ENCODE data around the gene ZBTB7C. TPM values are rescaled to one million over a fixed set of nuclear protein-coding genes. Genes with fewer than 3 reads are reported as not detected.

The ZBTB7C gene
- total RNA-seq, 1 experiment from 2014 or later, result 0.33 TPM

- WGBS (ENCODE audit: extremely low coverage, insufficient read length, low lambda C conversion rate), result no CpG with 5 or more reads among the region's 16 CpGs
- no peak overlapping the region for H2BK12ac ChIP-seq (ENCODE audit: insufficient read length, low read depth, low read length)
- H4K20me1 ChIP-seq (ENCODE audit: control insufficient read depth, insufficient read depth, insufficient read length), result peaks cover 2% of the 10 kb centered on the region
- H4K5ac ChIP-seq (ENCODE audit: insufficient read length, low read depth, low read length), result no peak overlapping the region
- Mint-ChIP-seq H3K4me3 (no peak overlapping the region), H3K27ac (no peak overlapping the region), H3K9me3 (no peaks in the 10 kb centered on the region; a peak in 1 of 5 replicates), H3K36me3 (ENCODE audit: insufficient read depth in 1 of 3, low read depth in 3 of 3) (no peaks in the 10 kb centered on the region), H3K4me1 (peaks cover 13 to 23% of the 10 kb centered on the region in 2 experiments), H3K27me3 (ENCODE audit: low read depth) (peaks cover 2% of the 10 kb centered on the region; the same call in 1 of the 2 replicates)
- H3K4me2 ChIP-seq (ENCODE audit: insufficient read depth, insufficient read length, low read length), result no peak overlapping the region
- no peak for DNase-seq
- no peak overlapping the region for H3K9ac ChIP-seq (ENCODE audit: extremely low read depth, insufficient read length, low read length)
- H3K27ac ChIP-seq (ENCODE audit: insufficient read length, low read depth, low read length), result no peak overlapping the region
- H3K79me2 ChIP-seq (ENCODE audit: insufficient read depth, low read length), result no peaks in the 10 kb centered on the region
- H2BK120ac ChIP-seq (ENCODE audit: low read depth, low read length, poor library complexity, severe bottlenecking), result no peak overlapping the region
- H3K4me1 ChIP-seq (ENCODE audit: insufficient read depth, low read length), result peaks cover 6% of the 10 kb centered on the region; the same call in 1 of the 2 replicates
- no peak overlapping the region for H2BK15ac ChIP-seq (ENCODE audit: low read depth, low read length)
- no peaks in the 10 kb centered on the region for H3K27me3 ChIP-seq (ENCODE audit: insufficient read depth, low read length)
- no peak overlapping the region for H4K91ac ChIP-seq (ENCODE audit: insufficient read length, low read depth, low read length)
- H2BK20ac ChIP-seq (ENCODE audit: low read depth, low read length, poor library complexity, severe bottlenecking), result no peak overlapping the region
- H3K23me2 ChIP-seq (ENCODE audit: insufficient read length, low read depth, low read length, poor library complexity, severe bottlenecking), result no peaks in the 10 kb centered on the region
- H3K14ac ChIP-seq (ENCODE audit: insufficient read depth, low read length), result no peak overlapping the region
- no peak overlapping the region for H3K4ac ChIP-seq (ENCODE audit: low read depth, low read length)
- no peak overlapping the region for H3K18ac ChIP-seq (ENCODE audit: insufficient read length, low read depth, low read length)
- H3T11ph ChIP-seq (ENCODE audit: low read length), result no peak overlapping the region
- H3K56ac ChIP-seq (ENCODE audit: insufficient read length, low read depth, low read length), result no peak overlapping the region
- H2BK5ac ChIP-seq (ENCODE audit: insufficient read length, low read length), result no peak overlapping the region
- TF ChIP-seq CTCF (conservative IDR thresholded peaks at IDR 0.05), result no peak
- H2AK5ac ChIP-seq (ENCODE audit: insufficient read length, low read length), result no peak overlapping the region
- H3K9me3 ChIP-seq (ENCODE audit: control insufficient read depth, low read depth, low read length), result no peaks in the 10 kb centered on the region
- no peak overlapping the region for H3K23ac ChIP-seq (ENCODE audit: insufficient read length, low read depth, low read length)
- no peak overlapping the region for H2AFZ ChIP-seq (ENCODE audit: low read length)
- no peaks in the 10 kb centered on the region for H3K79me1 ChIP-seq (ENCODE audit: insufficient read depth, low read depth, low read length, poor library complexity, severe bottlenecking)
- no peak overlapping the region for H4K8ac ChIP-seq (replicated peaks; ENCODE audit: insufficient read length, low read depth, low read length)
These were observed 104.1 kb downstream of the ZBTB7C start for GRCh38 chr18:48304906-48305693.

All from H9 (cell line).